Activated T-helper 1 cell treated with anti-CD3 and anti-CD28 coated beads, Interleukin-12 subunit alpha, Interleukin-12 subunit beta, Interleukin-2, Interleukin-4 antibody, amounts not matched to agents 30 ng/mL and 10 ng/mL and 1 ng/mL, durations not matched to agents 14 hours and 24 hours and 36 hours (primary cell): ENCODE results near the gene AMPH. TPM values are rescaled to one million over a fixed set of nuclear protein-coding genes. Genes with fewer than 3 reads are reported as not detected.

Experiments used
- DNase-seq: peaks from one replicate; pipeline ENCODE4 v3.0.0; 2021; ENCODE audit warnings: low spot score
- H3K27ac Mint-ChIP-seq: one replicate; pipeline ENCODE4 v1.8.0; 2021; ENCODE audit warnings: mild to moderate bottlenecking, mixed read lengths
- H3K27me3 Mint-ChIP-seq: one replicate; pipeline ENCODE4 v1.8.0; 2022; ENCODE audit warnings: mild to moderate bottlenecking, moderate library complexity, mixed read lengths; ENCODE audit not compliant: insufficient read depth
- H3K36me3 Mint-ChIP-seq: one replicate; pipeline ENCODE4 v1.8.0; 2021; ENCODE audit warnings: low read depth, mixed read lengths
- H3K4me1 Mint-ChIP-seq: one replicate; pipeline ENCODE4 v1.8.0; 2021; ENCODE audit warnings: low read depth, mixed read lengths
- H3K4me3 Mint-ChIP-seq: one replicate; pipeline ENCODE4 v1.8.0; 2021; ENCODE audit warnings: mild to moderate bottlenecking, moderate library complexity, mixed read lengths
- H3K9me3 Mint-ChIP-seq: one replicate; pipeline ENCODE4 v1.8.0; 2021; ENCODE audit warnings: mixed read lengths
- intact Hi-C: fragments of 100-400 bp; cut with micrococcal nuclease; formaldehyde crosslinking; loops from one replicate; pipeline ENCODE4 v1.15.1; 2024
- total RNA-seq: library from RNA; stranded (reverse); gene quantifications from 2 replicates; pipeline ENCODE4 v1.2.3, GENCODE V29; 2022

The AMPH gene
- total RNA-seq, 1 donor from 2014 or later: not detected

DNA sequence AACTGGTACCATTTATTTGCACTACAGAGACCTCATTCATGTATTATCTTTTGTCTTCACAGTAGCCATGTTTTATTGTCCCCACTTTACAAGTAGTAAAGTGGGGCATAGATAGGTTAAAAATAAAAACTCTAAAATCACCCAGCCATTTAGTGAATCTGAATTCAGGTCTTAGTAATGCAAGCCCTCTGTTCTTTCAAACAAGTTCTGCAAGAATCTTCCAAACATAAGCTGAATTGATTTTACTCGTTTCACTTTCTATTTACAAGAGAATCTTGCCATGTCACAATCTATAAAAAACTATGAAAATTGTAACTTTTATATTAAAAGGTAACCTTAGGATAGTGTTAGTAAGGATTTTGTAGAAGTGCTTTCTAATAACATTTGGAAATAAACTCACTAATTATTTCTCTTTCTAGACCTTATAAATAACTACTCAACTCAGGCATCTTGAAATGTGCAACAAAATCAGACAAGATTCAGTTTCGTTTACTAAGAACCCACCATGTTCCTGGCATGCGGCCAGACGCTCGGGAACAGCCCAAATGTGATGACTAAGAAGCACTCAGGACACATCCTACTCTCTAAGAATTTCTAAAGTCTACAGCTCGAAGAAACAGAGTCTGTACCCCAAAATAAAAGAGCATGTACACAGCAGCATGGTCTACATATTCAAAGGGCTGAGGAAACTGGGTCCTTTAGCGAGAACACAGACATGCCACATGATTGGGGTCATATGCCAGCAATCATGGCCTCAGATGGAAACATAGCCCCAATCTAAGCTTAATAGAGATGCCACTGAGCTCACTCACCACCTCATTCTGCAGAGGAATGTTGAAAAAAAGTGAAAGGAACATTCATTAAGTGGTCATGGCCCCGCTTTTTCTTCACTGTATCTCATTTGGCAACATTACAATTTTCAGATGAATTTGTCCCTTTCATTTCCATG is 167.6 kb downstream of the AMPH start:
- H3K4me1 Mint-ChIP-seq: peaks cover 20% of the 10 kb centered on the region
- peaks cover 3% of the 10 kb centered on the region for H3K36me3 Mint-ChIP-seq
- intact Hi-C loops: loop anchor here (2.0 to 5.0 kb wide), 4 partner anchors 25 to 286 kb away; partner anchors contain the start of gene STARD3NL
- H3K27ac Mint-ChIP-seq: peak overlapping the region; percentile 61
- peak; percentile 61 for DNase-seq
- H3K27me3 Mint-ChIP-seq: peaks cover 5% of the 10 kb centered on the region
- H3K4me3 Mint-ChIP-seq: peak overlapping the region; percentile 29
- peaks cover 10% of the 10 kb centered on the region for H3K9me3 Mint-ChIP-seq

- intact Hi-C loops: loop anchor here (2.0 to 5.0 kb wide), 4 partner anchors 24 to 286 kb away; partner anchors contain the start of gene STARD3NL
- peaks cover 5% of the 10 kb centered on the region for H3K27me3 Mint-ChIP-seq
- peaks cover 3% of the 10 kb centered on the region for H3K36me3 Mint-ChIP-seq
- no peak overlapping the region for H3K4me3 Mint-ChIP-seq
- peaks cover 10% of the 10 kb centered on the region for H3K9me3 Mint-ChIP-seq
- peaks cover 20% of the 10 kb centered on the region for H3K4me1 Mint-ChIP-seq
- DNase-seq: no peak
- no peak overlapping the region for H3K27ac Mint-ChIP-seq
These were observed 168.4 kb downstream of the AMPH start for GRCh38 chr7:38462819-38463218.

DNA sequence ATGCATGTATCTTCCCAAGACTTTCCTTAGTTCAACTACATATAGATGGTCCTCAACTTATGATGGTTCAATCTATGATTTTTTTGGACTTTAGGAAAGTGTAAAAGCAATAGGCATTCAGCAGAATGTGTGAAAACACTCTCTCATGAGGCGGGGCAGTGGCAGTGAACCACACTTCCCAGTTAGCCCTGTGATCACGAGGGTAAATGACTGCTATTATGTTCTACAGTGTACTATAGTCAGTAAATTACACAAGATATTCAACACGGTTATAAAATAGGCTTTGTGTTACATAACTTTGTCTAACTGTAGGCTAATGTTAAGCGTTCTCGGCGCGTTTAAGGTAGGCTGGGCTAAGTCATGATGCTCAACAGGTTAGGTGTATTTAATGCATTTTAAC is 169.3 kb downstream of the AMPH start:
- Mint-ChIP-seq H3K27me3 (peaks cover 3% of the 10 kb centered on the region), H3K4me3 (no peak overlapping the region), H3K36me3 (peaks cover 3% of the 10 kb centered on the region), H3K9me3 (peaks cover 12% of the 10 kb centered on the region), H3K4me1 (peaks cover 20% of the 10 kb centered on the region), H3K27ac (no peak overlapping the region)
- DNase-seq: no peak
- intact Hi-C loops: loop anchor here (2.0 to 5.0 kb wide), 4 partner anchors 23 to 285 kb away; partner anchors contain the start of gene STARD3NL

DNA sequence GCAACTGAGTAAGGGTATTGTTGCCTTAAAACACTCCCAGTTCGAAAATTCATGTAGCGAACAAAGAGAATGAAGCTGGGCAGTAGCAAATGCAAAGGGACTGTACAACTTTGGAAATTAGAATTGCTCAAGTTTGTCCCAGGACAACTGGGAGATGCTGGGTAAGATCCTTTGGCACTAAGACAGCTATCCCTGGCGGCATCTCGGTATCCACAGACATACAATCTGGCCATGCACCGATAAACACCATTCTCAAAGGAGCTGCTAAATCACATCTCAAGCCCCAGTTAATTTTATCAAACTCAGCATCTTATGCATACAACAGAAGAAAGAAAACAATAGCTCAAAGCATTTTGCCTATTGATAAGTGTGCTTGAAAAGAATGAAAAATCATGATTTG is 177.3 kb downstream of the AMPH start:
- Mint-ChIP-seq H3K27me3 (peaks cover 26% of the 10 kb centered on the region), H3K9me3 (peaks cover 6% of the 10 kb centered on the region), H3K4me3 (no peak overlapping the region), H3K4me1 (no peaks in the 10 kb centered on the region), H3K36me3 (no peaks in the 10 kb centered on the region), H3K27ac (no peak overlapping the region)
- intact Hi-C loops: no loop called here
- DNase-seq: no peak

DNA sequence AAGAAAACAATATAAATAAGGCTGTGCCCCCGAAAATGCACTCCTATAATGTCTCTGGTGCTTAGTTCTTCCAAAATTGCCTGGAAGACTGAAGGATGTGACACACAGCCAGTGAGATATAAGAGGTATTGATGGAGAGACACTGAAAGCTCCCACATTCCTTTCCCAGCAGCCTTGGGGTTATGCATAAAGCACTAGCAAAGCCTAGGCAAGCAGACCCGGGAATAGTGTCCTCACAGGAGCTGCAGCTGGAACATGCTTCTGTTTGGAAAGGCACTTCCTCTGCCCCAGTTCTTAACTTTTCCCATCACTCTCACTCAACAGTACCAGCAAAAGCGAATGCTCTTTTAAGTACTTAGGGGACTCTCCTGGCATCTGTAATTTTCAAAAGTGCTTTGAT is 178.0 kb downstream of the AMPH start:
- Mint-ChIP-seq H3K27ac (no peak overlapping the region), H3K36me3 (no peaks in the 10 kb centered on the region), H3K4me3 (no peak overlapping the region), H3K9me3 (peaks cover 4% of the 10 kb centered on the region), H3K4me1 (no peaks in the 10 kb centered on the region), H3K27me3 (peaks cover 26% of the 10 kb centered on the region)
- no peak for DNase-seq
- intact Hi-C loops: no loop called here

DNA sequence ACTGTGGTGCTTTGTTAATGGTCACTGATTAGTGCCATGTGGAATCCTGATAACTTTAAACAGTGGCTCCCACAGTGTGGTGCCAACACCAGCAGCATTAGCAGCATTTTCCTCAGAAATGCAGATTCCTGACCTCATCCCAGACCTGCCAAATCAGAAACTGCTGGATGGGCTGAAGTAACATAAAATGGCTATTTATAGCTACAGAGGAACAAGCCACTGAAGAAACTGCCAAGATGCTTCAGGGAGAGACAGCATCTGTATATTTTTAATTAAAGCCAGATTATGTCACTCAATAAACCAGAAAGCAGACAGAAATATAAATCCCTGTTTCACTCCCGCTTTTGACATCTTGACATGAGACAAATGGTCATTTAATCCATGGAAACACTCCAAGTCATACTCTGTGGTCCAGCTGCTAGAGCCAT is 178.5 kb downstream of the AMPH start:
- Mint-ChIP-seq H3K4me1 (no peaks in the 10 kb centered on the region), H3K27me3 (peaks cover 26% of the 10 kb centered on the region), H3K27ac (no peak overlapping the region), H3K4me3 (no peak overlapping the region), H3K9me3 (peaks cover 4% of the 10 kb centered on the region), H3K36me3 (no peaks in the 10 kb centered on the region)
- intact Hi-C loops: no loop called here
- DNase-seq: no peak

DNA sequence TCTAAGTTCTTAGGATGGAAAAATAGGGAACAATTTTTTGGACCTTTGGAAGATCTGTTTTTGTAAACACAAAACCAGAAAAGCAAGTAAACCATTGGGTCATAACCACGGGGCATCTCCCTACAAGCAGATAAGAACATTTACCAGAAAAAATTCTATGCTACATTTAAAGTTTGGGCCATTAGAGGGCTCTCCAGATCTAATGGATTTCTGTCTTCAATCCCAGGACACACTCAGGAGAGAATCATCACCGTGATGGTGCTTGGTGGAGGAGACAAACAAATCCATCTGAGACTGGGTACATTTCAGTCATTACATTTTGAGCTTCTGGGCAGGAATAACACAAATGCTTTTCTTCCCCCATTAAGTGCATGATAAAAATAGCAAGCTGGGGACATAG is 179.3 kb downstream of the AMPH start:
- no peak overlapping the region for H3K27ac Mint-ChIP-seq
- intact Hi-C loops: no loop called here
- DNase-seq: no peak
- H3K4me3 Mint-ChIP-seq: no peak overlapping the region
- H3K4me1 Mint-ChIP-seq: no peaks in the 10 kb centered on the region
- H3K36me3 Mint-ChIP-seq: no peaks in the 10 kb centered on the region
- peaks cover 1% of the 10 kb centered on the region for H3K9me3 Mint-ChIP-seq
- H3K27me3 Mint-ChIP-seq: peaks cover 24% of the 10 kb centered on the region

DNA sequence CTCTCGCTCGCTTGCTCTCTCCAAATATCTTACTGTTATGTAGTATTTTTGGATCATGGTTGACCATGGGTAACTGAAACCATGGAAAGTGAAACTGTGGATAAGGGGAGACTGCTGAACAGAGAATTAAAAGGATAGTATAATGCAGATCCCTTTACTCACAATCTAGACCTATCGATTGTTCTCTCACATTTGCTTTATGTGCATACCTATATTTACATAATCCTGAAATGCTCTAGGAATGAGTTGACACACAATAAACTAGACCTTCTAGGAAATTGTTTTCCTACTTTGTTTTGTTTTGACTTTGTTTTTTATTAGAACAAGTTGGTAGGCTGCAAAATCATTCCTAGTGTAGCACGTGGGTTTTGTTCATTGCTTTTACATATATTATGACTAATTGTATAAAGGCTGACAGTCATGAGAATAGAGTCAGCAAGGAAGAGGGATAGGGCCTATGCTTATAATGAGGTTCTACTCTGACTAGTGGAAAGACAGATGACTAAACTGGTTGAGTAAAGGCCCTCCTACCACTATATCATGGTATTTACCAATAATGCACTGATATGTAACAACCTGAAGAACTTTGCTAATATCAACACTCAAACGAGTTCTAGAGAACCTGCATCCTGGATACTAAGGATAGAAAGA is 182.5 kb downstream of the AMPH start:
- H3K9me3 Mint-ChIP-seq: no peaks in the 10 kb centered on the region
- H3K27me3 Mint-ChIP-seq: peaks cover 18% of the 10 kb centered on the region
- DNase-seq: no peak
- H3K4me1 Mint-ChIP-seq: no peaks in the 10 kb centered on the region
- no peak overlapping the region for H3K27ac Mint-ChIP-seq
- H3K36me3 Mint-ChIP-seq: no peaks in the 10 kb centered on the region
- intact Hi-C loops: loop anchor here (10.0 kb wide), 1 partner anchor 1506 kb away; the partner anchor contains the start of gene CDK13
- no peak overlapping the region for H3K4me3 Mint-ChIP-seq

DNA sequence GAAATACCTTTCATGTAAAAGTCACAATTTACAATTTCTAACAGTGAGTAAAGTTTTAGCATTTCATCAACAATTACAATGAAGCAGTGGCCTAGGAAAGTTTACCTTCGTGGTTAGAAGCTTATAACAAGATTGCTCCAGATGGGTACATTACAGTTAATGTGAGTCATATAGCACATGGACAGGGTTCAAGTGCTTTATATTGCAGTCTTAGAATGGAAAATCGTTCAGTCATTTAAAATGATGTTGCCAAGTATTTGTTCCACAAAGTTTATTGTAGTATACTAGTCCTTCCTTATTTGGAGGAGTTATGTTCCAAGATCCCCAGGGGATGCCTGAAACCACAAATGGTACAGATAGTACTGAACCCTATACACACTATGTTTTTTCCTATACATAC is 183.1 kb downstream of the AMPH start:
- no peak for DNase-seq
- H3K4me3 Mint-ChIP-seq: no peak overlapping the region
- H3K4me1 Mint-ChIP-seq: no peaks in the 10 kb centered on the region
- H3K9me3 Mint-ChIP-seq: no peaks in the 10 kb centered on the region
- no peak overlapping the region for H3K27ac Mint-ChIP-seq
- H3K36me3 Mint-ChIP-seq: no peaks in the 10 kb centered on the region
- intact Hi-C loops: loop anchor here (10.0 kb wide), 1 partner anchor 1507 kb away; the partner anchor contains the start of gene CDK13
- peaks cover 14% of the 10 kb centered on the region for H3K27me3 Mint-ChIP-seq

DNA sequence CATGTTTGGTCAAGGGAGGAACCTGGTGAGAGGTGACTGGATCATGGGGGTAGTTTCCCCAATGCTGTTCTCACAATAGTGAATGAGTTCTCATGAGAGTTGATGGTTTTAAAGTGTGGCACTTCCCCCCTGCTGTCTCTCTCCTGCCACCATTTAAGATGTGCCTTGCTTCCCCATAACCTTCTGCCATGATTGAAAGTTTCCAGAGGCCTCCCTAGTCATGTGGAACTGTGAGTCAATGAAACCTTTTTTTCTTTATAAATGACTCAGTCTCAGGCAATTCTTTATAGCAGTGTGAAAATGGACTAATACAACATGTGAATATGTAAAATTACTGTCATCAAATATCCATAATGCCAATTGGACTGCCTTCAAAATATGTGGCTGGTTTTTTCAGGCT is 192.2 kb downstream of the AMPH start:
- Mint-ChIP-seq H3K4me1 (no peaks in the 10 kb centered on the region), H3K27me3 (peaks cover 13% of the 10 kb centered on the region), H3K36me3 (no peaks in the 10 kb centered on the region), H3K9me3 (no peaks in the 10 kb centered on the region), H3K27ac (no peak overlapping the region), H3K4me3 (no peak overlapping the region)
- intact Hi-C loops: loop anchor here (2.0 kb wide), 1 partner anchor 24 kb away; no protein-coding TSS in a partner anchor
- DNase-seq: no peak

- intact Hi-C loops: no loop called here
- Mint-ChIP-seq H3K27me3 (peaks cover 6% of the 10 kb centered on the region), H3K27ac (no peak overlapping the region), H3K36me3 (no peaks in the 10 kb centered on the region), H3K4me1 (peaks cover under 1% of the 10 kb centered on the region), H3K9me3 (peaks cover 5% of the 10 kb centered on the region), H3K4me3 (no peak overlapping the region)
- DNase-seq: no peak
These were observed 198.5 kb downstream of the AMPH start for GRCh38 chr7:38432671-38433070.

DNA sequence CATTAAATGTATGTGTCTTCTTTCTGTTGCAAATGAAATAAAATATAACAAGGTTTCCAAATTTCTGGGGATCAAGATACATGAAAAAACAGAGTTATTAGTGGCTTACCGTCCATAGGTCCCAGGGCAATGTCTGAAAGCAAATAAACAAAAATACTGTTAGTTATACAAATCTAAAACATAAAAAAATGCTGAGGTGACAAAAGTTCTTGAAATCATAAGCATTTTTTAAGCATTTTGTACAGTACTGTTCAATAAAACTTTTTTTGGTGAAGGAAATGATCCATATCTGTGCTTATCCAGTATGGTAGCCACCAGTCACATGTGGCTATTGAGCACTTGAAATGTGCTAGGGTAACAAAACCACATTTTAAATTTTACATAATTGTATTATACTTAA is 199.1 kb downstream of the AMPH start:
- peaks cover 6% of the 10 kb centered on the region for H3K27me3 Mint-ChIP-seq
- no peak for DNase-seq
- intact Hi-C loops: no loop called here
- H3K9me3 Mint-ChIP-seq: peaks cover 5% of the 10 kb centered on the region
- H3K27ac Mint-ChIP-seq: no peak overlapping the region
- H3K4me1 Mint-ChIP-seq: peaks cover 6% of the 10 kb centered on the region
- H3K36me3 Mint-ChIP-seq: no peaks in the 10 kb centered on the region
- H3K4me3 Mint-ChIP-seq: no peak overlapping the region

- H3K4me1 Mint-ChIP-seq: peaks cover 28% of the 10 kb centered on the region
- peaks cover 5% of the 10 kb centered on the region for H3K9me3 Mint-ChIP-seq
- no peaks in the 10 kb centered on the region for H3K36me3 Mint-ChIP-seq
- intact Hi-C loops: no loop called here
- H3K4me3 Mint-ChIP-seq: no peak overlapping the region
- H3K27ac Mint-ChIP-seq: no peak overlapping the region
- H3K27me3 Mint-ChIP-seq: no peaks in the 10 kb centered on the region
- no peak for DNase-seq
These were observed 202.1 kb downstream of the AMPH start for GRCh38 chr7:38429057-38429456.
